RWPE1 (cell line): ENCODE measurements around the gene BRI3BP.

Source experiments
- CTCF ChIA-PET: fragments of 350-600 bp; sonication (Branson Sonifier 250); formaldehyde crosslinking; extraction: SDS; loops from one replicate; lab custom pipeline; 2021; lab: Yijun Ruan, JAX
- POLR2A ChIA-PET: fragments of 400-600 bp; formaldehyde crosslinking; extraction: SDS; loops from one replicate; lab custom pipeline; 2020; ENCODE audit warnings: antibody characterized with exemption; ENCODE audit not compliant: low non-redundant PET; lab: Yijun Ruan, JAX
- DNase-seq: peaks from one replicate; pipeline ENCODE4 v3.0.0; 2012; ENCODE audit warnings: low spot score
- H3K27ac ChIP-seq: fragments of 450-650 bp; 2 replicates; pipeline ENCODE4 v1.5.1; 2017
- TF ChIP-seq, protein P1 (sequence below): fragments of 450-650 bp; conservative IDR thresholded peaks from 2 replicates; pipeline ENCODE4 v1.5.1; 2017; ENCODE audit warnings: low read depth, mild to moderate bottlenecking

BRI3BP gene

DNA sequence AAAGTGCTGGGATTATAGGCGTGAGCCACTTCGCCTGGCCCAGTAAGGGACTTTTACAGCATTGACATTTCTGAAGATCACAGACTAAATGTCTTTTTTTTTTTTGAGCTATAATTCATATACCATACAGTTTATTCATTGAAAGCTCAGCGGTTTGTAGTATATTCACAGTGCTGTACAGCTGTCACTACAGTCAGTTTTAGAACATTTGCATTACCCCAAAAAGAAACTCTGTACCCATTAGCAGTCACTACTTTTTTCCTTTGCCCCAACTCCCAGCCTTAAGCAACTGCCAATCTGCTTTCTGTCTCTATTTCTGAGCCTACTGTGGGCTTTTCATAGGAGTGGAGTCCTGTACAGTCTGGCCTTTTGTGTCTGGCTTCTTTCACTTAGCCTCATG, 8.2 kb downstream of the BRI3BP start:
- DNase-seq, result no peak
- ChIA-PET CTCF (no interaction called here), POLR2A (no interaction called here)
- TF ChIP-seq, protein P1, sequence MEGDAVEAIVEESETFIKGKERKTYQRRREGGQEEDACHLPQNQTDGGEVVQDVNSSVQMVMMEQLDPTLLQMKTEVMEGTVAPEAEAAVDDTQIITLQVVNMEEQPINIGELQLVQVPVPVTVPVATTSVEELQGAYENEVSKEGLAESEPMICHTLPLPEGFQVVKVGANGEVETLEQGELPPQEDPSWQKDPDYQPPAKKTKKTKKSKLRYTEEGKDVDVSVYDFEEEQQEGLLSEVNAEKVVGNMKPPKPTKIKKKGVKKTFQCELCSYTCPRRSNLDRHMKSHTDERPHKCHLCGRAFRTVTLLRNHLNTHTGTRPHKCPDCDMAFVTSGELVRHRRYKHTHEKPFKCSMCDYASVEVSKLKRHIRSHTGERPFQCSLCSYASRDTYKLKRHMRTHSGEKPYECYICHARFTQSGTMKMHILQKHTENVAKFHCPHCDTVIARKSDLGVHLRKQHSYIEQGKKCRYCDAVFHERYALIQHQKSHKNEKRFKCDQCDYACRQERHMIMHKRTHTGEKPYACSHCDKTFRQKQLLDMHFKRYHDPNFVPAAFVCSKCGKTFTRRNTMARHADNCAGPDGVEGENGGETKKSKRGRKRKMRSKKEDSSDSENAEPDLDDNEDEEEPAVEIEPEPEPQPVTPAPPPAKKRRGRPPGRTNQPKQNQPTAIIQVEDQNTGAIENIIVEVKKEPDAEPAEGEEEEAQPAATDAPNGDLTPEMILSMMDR, result no peak
- no peak overlapping the region for H3K27ac ChIP-seq

GRCh38 chr12:125003021-125003420, 9.6 kb downstream of the BRI3BP start:
- H3K27ac ChIP-seq, result no peak overlapping the region
- TF ChIP-seq, protein P1, result no peak
- POLR2A ChIA-PET, result no interaction called here
- CTCF ChIA-PET, result no interaction called here
- no peak for DNase-seq

GRCh38 chr12:125004621-125005020, 11.2 kb downstream of the BRI3BP start:
- TF ChIP-seq, protein P1, result no peak
- DNase-seq, result no peak
- no peak overlapping the region for H3K27ac ChIP-seq
- ChIA-PET POLR2A (no interaction called here), CTCF (no interaction called here)

DNA sequence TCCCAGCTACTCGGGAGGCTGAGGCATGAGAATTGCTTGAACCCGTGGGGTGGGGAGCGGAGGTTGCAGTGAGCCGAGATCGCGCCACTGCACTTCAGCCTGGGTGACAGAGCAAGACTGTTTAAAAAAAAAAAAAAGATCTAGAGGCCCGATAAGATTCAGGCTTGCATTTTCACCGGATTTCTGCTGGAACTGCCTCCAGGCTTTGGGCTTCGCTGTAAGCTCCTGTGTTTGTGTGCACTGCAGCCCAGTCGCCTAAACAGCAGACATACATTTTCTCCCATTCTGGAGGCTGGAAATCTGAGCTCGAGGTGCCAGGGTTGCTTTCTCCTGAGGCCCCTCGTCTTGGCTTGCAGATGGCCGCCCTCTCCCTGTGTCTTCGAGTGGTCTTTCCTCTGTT, 12.2 kb downstream of the BRI3BP start:
- POLR2A ChIA-PET, result no interaction called here

GRCh38 chr12:125006365-125006764, 12.9 kb downstream of the BRI3BP start:
- no peak for DNase-seq

More for the DNA sequence above, 12.2 kb downstream of the BRI3BP start:
- 0 out of 2 replicates have a peak overlapping the region, but pooled peaks have one; percentile 21 for H3K27ac ChIP-seq
- TF ChIP-seq, protein P1, result no peak
- no peak for DNase-seq
- CTCF ChIA-PET, result interaction anchor here (0.6 kb wide), 1 partner anchor 35 kb away, joined by 4 read pairs; no protein-coding TSS in a partner anchor

DNA sequence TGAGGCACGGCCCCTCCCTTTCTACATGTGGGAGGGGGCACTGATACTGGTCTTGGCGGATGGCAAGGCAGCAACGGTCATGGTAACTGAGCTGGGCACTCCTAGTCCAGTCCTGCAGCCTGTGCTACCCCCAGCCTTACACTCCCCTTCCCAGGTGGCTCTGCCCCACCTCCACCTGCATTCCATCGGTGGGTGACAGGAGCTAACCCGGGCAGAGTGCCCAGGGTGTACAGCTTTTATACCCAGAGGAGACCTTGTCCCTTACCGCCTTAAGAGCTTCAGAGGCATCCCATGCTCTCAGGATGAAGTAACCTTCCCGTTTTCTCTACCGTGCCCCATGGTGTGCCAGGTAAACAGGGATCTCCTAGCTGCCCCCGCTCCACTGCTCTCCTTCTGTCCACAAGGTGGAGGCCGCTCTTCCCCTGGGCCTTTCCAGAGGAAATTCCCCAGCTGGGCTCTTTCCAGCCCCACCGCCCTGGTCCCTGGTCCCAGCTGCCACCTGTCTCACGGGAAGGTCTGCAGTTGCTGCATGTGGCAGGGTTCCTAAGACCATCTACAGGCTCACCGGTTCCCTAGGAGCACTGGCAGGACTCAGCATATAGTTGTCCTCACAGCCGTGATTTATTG, 20.5 kb downstream of the BRI3BP start:
- CTCF ChIA-PET, result interaction anchor here (0.7 kb wide), 1 partner anchor 93 kb away, joined by 3 read pairs; no protein-coding TSS in a partner anchor
- POLR2A ChIA-PET, result no interaction called here
- peak overlapping the region; percentile 11; the same call in 1 of the 2 replicates for H3K27ac ChIP-seq
- no peak for DNase-seq
- TF ChIP-seq, protein P1, result no peak

More at GRCh38 chr12:125006365-125006764, 12.9 kb downstream of the BRI3BP start:
- peak overlapping the region; percentile 21; the same call in 1 of the 2 replicates for H3K27ac ChIP-seq
- CTCF ChIA-PET, result no interaction called here
- TF ChIP-seq, protein P1, result no peak
- POLR2A ChIA-PET, result no interaction called here
